GM12874 (cell line): ENCODE data around the gene NAB2.

Experiments
- CTCF ChIP-seq: IDR thresholded peaks from 2 replicates; pipeline ENCODE4 v1.5.1; 2011; ENCODE audit warnings: low read depth, mild to moderate bottlenecking, control low read depth, low read length, moderate library complexity; ENCODE audit not compliant: insufficient read depth

NAB2 gene

GRCh38 chr12:57089271-57090245 is 644 bp downstream of the NAB2 start:
- no peak for TF ChIP-seq CTCF

DNA sequence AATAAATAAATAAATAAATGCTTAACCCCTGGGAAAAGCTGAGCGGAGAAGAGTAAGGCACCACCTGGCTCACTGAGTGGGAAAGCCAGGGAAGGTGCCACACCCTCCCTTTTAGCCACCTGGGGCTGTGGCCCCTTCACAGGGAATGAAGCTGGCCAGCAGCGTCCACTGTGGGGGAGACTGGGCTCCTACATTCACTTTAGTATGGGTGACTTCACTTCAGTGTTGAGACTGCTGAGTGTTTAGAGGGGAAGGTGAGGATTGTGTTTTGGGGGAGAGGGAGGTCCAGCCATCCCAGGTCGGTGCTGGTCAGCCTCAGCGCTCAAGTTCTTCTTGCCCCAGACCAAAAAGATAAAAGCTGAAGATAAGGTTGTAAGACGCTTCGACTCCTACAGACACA is 1.6 kb downstream of the NAB2 start:
- TF ChIP-seq CTCF, result no peak

DNA sequence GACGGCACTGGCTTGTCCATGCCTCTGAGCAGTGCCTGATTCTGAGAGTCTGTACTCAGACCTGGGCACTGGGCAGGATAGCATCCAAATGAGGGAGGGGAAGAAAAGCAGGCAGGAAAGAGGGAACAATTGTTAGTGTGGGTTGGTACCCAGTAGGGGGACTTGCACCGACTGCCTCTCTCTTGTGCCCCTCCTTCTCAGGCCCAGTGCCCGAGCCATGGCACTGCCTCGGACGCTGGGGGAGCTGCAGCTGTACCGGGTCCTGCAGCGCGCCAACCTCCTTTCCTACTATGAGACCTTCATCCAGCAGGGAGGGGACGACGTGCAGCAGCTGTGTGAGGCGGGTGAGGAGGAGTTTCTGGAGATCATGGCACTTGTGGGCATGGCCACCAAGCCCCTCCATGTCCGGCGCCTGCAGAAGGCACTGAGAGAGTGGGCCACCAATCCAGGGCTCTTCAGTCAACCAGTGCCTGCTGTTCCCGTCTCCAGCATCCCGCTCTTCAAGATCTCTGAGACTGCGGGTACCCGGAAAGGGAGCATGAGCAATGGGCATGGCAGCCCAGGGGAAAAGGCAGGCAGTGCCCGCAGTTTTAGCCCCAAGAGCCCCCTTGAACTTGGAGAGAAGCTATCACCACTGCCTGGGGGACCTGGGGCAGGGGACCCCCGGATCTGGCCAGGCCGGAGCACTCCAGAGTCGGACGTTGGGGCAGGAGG is 2.2 kb downstream of the NAB2 start:
- no peak for TF ChIP-seq CTCF

DNA sequence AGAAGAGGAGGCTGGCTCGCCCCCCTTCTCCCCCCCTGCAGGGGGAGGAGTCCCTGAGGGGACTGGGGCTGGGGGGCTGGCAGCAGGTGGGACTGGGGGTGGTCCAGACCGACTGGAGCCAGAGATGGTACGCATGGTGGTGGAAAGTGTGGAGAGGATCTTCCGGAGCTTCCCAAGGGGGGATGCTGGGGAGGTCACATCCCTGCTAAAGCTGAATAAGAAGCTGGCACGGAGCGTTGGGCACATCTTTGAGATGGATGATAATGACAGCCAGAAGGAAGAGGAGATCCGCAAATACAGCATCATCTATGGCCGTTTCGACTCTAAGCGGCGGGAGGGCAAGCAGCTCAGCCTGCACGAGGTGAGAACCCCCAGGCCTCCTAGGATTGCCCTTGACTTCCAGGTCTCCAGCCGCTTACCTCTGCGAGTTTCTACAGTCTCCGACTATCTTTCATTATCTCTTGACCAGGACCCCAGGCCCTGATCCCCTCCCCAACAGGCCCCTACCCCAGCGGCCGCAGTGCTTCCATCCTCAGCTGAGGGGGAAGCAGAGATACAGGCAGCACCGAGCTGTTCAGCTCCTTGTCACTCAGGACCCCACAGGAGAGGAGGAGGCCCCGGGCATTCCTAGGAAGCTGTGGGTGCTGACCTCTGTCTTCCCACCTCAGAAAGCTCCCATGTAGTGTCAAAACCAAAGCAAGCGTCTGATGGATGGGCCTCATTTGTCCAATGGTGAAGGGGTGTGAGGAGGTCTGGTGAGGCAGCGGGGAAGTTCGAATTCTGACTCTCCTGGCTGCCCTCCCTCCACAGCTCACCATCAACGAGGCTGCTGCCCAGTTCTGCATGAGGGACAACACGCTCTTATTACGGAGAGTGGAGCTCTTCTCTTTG is 3.0 kb downstream of the NAB2 start:
- no peak for TF ChIP-seq CTCF

GRCh38 chr12:57092529-57092862 is 3.6 kb downstream of the NAB2 start:
- TF ChIP-seq CTCF, result no peak

DNA sequence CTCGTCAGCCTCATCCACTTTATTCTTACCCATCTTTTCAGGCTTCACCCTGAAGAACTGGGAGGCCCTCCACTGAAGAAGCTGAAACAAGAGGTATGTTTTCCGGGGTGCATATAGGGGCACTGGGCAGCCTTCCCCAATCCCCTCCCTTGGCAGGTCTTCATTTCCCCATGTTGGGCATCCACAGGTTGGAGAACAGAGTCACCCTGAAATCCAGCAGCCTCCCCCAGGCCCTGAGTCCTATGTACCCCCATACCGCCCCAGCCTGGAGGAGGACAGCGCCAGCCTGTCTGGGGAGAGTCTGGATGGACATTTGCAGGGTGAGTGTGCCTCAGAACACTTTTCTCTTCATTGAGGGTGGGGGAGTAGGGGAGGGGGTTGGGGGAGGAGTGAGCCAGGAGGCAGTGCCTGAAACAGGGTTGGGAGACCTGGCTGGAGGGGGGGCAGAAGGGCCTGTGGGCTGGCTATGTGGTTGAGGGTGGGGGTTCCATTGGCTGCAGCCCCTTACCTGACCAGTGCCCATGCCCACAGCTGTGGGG is 4.0 kb downstream of the NAB2 start:
- TF ChIP-seq CTCF, result no peak
